SK-N-SH (cell line): ENCODE data around the gene NEIL3.

Experiments
- CTCF ChIP-seq: fragments of 200-600 bp; sonication (generic); IDR thresholded peaks from 2 replicates; pipeline ENCODE4 v1.6.1; 2017; ENCODE audit warnings: antibody characterized with exemption, mild to moderate bottlenecking, moderate library complexity
- SMC3 ChIP-seq: IDR thresholded peaks from 2 replicates; pipeline ENCODE4 v1.6.1; 2012; ENCODE audit warnings: low read depth, low read length, improper control_type of control experiment
- USF2 ChIP-seq: fragments of 150-350 bp; IDR thresholded peaks from 2 replicates; pipeline ENCODE4 v1.6.1; 2017; ENCODE audit warnings: antibody characterized with exemption, low read length, low read depth, borderline replicate concordance
- ZBTB33 ChIP-seq: IDR thresholded peaks from 2 replicates; pipeline ENCODE4 v1.4.0; 2012; ENCODE audit warnings: low read depth, borderline replicate concordance

- TF ChIP-seq CTCF (no peak), SMC3 (no peak), ZBTB33 (no peak), USF2 (no peak)
Observed at GRCh38 chr4:177369372-177369771, 59.7 kb downstream of the NEIL3 start.
